Neural cell (in vitro differentiated cells): ENCODE results near the gene AS3MT.
"Not testable (repeated sequence)": the region's sequence is repeated elsewhere in the genome, so short reads cannot be mapped to it uniquely, and the experiment has no call there.

Experiments used
- CTCF ChIP-seq: fragments of 450-650 bp; IDR thresholded peaks from 2 replicates; pipeline ENCODE4 v1.5.1; 2014; ENCODE audit warnings: antibody characterized with exemption, mild to moderate bottlenecking, moderate library complexity; ENCODE audit not compliant: poor library complexity, severe bottlenecking
- RAD21 ChIP-seq: fragments of 450-650 bp; conservative IDR thresholded peaks from 2 replicates; pipeline ENCODE4 v1.6.1; 2014; ENCODE audit warnings: antibody characterized with exemption, mild to moderate bottlenecking, moderate library complexity
- REST ChIP-seq: IDR thresholded peaks from 2 replicates; pipeline ENCODE4 v1.6.1; 2012; ENCODE audit warnings: borderline replicate concordance
- TAF1 ChIP-seq: IDR thresholded peaks from 2 replicates; pipeline ENCODE4 v1.6.1; 2012; ENCODE audit warnings: low read depth

GRCh38 chr10:102838276-102838927 is 30.9 kb upstream of the AS3MT start:
- not testable (repeated sequence) for TF ChIP-seq CTCF, REST, TAF1, RAD21
